Bone marrow (tissue), 2 donors: ENCODE data around the gene AFF3.

Source experiments
- DNase-seq, 2 donors: peaks; one replicate each; lab custom pipeline; 2025; lab: John Stamatoyannopoulos, UW

The AFF3 gene

DNA sequence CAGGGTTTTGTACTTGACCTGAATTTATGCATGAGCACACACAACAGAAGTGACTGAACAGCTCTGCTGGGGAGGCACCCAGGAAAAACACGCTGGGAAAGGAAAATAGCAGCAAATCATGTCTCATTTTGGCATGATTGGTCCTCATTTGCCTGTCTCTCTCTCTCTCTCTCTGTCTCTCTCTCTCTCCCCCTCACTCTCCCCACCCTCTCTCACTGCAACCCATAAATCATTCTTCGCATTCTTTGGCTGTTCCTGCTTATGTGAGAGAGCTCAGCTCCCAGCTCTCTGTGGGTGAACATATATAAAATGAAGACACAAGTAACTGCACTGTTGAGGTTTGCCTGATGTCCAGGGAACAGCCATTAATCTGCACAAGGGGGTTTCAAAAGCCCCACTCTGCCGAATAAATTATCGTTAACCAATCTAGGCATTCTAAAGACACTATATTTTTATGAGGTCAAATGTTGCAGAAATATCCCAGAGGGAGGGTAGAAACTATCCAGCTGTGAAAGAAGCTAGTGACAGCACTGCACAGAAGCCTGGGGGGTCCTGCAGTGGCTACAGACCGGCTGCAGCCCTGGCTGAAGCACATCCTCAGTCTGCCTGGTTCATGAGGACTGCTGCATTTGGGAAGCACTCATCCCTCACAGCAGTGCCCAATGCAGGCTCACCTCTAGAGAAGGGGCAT is 260.3 kb downstream of the AFF3 start:
- no peak for DNase-seq

DNA sequence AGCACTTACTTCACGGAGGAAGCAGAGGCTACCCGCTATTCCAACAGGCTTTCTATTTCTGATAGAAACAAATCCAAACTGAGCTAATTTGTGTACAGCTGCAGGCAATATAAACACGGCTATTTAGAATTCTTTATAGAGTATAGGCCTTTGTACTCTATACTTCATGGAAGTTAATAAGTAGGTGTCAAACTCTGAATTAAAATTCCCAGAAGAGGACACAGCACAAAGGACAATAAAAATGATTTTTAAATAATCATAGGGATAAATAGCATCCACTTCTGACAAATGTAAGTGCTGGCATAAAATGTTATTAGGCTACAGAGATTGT is 261.5 kb downstream of the AFF3 start:
- DNase-seq: no peak

DNA sequence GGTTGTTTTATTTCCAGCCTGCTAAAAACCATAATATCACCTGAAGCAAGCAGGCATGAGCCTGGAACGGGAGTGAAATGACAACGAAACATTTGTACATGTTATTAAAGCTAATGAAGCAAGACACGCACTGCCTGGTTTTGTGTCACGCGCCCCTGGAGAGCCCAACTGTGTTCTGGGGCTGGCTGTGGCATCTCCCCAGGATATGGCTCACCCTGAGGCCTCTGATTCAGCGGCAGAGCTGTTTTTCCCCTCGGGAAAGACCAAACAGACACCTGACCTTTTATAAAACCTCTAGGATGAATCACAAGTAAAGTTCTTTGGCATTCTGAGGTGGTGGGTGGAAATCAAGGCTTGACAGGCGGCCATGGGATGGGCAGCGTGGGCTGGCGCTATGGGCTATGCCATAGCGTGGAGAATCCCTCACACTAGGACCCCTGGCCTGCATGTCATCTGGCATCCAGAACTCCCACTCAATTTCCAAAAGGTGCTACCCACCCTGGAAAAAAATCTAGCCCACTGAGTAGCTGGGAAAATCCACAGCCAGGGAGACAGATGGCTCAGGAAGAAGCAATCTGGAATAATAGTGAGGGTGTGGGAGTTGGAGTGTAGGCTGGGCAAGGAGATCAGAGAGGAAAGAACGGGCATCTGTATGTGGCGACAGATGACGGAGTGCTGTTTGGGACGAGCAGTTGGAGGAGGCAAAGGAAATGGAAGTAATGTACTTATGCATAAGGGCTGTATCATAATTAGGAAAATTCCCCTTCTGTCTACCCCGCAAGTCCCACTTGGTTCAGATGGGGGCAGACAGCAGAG is 262.0 kb downstream of the AFF3 start:
- no peak for DNase-seq

DNA sequence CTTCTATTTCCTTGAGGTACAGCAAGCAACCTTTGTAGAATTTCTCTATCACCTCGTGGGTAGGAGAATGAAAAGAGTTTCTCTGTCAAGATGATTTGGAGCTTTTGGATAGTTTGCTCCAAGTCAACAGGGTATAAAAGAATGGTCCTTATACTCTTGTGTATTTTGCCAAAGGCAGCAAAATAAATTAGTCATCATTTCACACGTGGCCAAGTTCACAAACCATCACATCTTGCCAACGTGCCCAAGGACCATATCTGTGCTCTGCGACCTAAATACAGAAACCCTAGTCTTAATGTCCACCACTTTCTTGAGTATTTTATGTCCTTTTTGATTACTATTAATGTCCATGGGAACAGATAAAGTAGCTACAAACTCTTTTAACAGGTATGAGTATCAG is 262.9 kb downstream of the AFF3 start:
- no peak for DNase-seq

DNA sequence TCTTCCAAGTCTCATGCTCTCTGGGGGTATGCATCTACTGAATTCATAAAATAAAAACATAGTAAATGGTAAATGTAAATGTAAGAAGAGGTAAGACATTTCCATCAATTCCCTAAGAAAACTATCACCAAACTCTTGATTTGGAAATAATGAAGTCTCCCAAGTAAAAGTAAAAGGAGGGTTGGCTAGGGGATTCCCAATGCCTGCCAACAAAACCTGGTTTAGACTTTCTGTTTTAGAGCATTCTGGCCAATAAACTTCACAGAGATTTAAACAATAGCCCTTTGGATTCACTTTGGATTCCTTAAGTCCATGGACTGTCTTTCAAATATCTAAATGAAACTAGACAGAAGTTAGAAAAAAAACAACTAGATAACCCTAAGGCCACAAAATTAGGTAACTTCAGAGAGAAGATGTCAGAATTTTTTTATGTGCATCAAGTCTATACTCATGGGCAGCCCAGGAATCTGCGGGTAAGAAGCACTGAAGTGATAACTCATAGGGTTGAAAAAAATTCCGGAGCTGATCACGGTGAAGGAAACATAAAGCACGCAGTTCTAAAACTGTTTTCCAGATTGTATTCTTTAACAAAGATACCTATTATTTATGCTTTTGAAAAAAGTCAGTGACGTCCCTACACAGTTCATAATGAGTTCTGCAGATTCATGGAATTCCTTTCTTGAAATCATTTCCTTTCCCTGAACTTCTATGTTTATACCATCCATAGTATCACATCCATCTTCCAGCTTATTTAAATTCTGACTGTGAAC is 263.6 kb downstream of the AFF3 start:
- no peak for DNase-seq

DNA sequence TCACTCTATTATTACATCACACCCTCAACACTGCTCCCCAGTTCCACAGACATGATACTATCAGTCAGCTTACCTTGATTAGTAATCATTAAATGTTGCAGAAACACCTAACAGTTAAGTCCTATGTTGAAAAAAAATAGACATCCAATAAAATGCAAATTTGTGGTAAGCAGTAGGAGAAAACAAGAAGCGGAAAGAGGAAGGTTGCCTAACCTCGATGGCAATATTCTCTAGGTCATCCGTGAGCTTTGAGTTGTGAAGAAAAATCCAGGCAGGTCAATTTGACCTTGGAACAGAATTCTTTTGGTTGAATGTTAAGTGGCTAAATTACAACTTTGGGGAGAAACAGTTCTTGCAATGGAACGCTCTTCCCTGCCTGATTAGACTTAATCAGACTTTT is 264.4 kb downstream of the AFF3 start:
- DNase-seq: no peak

DNA sequence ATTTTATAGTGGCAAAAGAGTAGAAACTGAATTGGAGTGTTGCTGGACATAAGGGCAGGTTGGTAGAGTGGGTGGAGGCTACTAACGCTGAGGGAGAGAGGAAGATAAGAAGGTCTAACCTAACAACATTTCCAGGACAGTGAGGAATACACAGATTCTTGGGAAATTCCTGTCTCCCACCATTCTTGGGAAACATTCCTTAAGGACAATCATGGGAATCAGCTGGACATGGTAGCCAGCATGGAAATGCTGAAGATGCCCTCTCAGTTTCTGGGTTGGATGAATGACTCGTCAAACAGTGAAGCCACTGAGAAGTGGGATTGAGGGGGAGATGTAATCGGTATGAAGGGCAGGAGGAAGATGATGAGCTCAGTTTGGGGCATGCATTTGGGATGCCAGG is 265.4 kb downstream of the AFF3 start:
- no peak for DNase-seq

DNA sequence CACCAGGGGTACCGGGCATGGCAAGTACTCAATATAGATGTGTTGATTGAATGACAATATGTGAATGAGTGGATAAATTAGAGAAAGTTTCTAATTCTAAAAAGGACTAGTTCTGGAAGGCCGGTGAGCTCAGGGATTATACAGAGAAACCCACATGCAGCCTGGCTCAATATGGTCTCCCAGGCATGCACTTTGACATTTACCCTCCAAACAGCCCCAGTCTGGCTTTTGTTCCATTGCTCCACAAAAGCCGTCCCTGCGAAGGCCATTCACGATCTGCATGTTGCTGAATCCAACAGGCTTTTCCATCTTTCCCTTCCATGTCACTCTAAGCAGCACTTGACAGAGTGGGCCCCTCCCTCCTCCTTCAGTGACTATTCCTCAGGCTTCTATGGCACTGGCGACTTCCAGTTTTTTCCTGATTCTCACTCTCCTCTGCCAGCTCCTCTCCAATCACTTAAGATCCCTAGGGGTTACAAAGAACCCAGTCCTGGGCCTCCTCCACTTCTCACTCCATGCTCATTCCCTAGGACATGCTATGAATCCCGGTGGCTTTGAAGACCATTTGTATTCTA is 266.7 kb downstream of the AFF3 start:
- DNase-seq: no peak

DNA sequence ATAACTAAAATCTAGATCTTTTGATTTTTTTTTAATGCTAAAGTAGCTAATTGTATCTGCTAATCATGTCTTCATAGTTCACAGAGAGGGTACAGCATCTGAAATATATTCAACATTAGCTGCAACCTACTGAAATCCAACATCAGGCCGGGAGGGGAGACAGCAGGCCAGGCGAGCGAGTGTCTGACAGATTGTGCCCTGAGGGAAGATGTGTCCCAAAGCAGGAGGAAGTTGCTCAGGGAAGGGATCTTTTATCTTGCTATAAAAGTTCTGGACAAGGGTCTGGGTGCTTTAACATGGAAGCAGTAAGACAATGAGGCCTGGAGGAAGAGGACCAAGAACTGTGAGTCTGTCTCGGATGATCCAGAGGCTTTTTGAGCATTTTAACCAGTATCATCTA is 274.1 kb downstream of the AFF3 start:
- DNase-seq: no peak

DNA sequence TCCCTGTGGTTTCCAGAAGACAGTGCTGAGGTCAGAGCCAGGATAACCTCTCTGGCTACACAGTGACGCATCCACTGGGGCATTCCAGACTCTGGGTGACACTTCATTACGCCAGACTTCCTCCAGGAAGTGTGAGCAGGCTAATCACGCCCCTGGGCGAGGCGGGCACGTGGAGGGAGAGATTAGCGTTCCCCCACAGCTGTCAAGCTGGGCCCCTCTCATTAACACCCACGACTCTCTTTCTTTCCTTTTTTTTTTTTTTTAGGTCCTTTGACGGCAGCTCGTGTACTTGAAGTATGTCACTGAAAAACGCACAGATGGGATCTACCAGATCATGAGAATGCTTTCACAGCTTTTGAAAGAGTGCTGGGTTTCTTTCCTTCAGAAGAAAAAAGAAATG is 274.6 kb downstream of the AFF3 start:
- DNase-seq: no peak

DNA sequence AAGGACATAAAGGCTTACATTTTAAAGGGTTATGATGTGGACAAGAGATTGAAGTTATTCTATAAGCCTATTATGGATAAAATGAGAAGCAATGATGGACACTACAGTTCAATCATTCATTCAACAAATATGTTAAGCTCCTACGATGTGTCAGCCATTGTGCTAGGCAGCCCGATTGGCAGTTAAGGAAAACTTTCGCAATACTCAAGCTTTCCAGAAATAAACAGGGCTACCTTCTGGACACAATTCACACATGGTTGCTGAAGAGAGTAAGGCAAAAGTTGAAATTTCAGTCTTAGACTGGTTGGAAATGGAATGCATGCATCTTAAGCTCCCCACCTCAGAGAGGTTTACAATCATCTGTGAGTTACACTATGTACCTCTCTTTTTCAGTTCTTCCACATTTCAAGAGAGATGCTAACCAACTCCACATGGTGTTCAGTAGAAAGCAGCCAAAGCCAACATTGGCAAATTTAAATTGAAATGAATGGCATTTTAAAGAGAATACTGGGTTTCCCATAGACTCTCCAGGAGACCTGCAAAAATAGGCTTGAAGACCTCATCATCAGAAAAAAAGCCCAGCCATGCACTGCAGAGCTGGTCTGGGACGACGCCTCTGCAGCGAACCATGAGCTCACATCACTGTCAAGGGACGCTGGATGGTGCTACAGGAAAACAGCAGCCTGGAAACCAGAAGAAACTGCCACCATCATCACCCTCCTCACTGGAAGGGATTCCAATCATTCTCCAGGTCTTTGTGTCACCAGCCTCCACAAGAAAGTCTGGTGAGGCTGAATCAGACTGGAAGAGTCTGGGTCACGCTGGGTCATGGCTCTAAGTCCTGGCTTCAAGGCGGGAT is 276.3 kb downstream of the AFF3 start:
- no peak for DNase-seq

DNA sequence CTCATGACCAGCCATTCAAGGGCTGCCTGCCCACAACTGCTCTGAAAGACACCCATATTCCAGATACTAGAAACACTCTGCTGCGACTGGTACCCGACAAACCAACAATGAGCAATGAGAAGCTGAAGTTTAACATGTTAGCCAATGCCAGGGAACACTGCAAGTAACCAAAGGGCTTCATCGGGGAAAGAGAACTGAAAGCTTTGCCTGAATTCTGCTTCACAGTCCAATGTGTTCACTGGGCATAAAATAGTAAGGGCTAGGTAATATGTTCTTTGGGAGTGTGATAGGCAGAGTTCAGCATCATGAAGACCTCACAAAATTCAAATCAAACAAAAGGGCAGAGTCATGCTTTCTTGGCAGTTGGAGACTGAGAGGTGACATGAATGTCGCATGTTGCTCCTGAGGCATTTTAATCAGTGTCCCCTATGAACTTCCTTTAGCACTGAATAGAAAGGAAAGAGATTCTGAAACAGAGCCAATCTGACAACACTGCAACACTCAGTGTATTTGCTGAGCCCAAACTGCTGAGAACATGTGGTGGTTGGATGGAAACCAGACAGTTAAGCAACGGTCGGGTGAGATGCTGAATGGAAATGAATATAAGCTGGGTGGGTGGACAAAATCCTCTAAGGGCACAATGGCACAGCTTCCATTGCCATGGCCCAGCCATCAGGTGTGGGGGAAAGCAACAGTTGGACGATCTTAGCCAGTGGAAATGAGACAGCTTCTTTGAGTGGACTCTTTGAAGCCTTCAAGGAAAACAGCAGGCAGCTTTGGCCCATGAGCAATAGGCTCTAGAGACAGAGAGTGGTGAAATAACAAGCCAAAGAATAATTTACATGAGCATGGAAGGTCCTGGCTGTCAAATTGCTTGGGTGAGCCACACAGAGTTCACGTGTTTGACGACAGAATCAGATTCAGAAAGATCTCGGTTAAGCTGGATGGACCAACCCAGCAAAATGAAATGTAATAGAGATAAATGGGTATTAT is 277.5 kb downstream of the AFF3 start:
- DNase-seq: no peak

DNA sequence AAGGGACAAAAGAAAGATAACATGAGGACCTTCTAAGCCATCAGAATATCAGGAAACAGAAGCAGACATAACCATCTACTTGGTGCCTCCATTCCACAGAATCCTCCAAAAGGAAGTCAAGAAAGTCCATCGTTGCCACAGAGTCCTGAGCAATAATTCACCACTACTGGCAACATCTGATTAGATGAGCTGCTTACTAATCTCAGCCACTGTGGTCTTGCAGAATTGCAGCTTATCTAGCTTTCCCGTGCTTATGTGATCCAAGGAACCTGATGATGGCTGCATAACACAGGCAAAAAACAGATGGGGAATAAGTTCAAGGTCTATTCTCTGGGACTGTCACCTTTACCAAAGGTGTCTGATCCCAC is 278.5 kb downstream of the AFF3 start:
- DNase-seq: no peak

DNA sequence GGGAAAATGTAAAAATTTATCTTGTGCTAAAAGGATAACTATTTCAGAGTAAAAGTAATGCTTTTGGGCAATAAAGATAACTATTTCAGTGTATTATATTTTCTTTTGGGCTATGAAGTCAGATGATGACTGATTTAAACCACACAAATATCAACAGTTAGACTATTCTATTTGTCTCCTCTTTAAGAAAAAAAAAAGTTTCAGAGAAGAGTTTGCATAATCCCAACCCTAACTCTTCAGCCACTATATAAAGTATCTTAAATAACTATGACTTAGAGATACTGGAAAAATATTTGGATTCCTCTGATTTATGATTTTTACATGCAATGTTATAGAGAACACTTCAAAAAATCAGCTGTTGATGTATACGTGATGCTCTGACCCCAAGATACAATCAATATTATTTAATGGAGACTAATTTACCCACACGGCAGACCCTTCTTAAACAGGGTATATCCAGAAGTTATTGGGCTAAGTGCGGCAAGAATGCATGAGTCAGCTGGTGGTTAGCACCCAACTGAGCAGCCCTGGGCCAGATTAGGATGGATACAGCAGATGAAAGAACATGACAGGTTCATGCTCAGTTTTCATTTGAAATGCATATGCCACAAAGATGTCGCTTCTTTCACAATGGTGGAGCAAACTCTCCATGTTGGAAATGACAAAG is 279.0 kb downstream of the AFF3 start:
- no peak for DNase-seq

DNA sequence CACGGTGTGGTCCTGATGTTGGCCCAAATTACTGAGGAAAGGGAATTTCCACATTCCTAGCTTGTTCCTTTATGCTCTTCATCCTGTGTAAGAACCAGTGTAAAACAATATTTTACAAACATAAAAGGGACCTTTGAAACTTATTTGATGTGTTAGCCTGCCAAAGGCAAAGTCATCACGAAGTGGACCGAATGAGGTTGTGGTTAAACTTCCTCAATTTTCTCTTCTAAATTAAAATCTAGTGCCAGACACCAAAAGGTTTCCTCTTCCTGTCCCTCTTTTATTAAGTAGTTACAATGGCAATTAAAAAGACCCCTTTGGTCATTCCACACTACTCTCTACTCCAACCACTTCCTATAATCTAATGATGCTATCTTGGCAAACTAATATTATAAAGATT is 279.8 kb downstream of the AFF3 start:
- no peak for DNase-seq

DNA sequence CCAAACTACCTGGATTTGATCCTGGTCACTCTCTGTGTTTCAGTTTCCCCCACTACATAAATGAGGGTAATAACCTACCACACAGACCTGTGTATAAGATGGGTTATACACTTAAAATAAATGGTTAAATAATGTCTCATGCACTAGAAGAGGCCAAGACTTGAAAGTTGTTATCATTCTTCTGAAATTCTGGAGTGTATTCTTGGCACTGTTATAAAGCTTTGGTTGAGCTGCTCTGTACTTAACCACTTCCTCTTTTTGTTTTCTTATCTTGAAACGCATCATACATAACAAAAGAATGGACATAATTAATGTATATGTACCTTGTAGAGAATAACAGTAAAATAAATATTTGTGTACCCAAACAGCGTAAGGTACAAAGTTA is 281.0 kb downstream of the AFF3 start:
- DNase-seq: peak in 1 of 2 donors; percentile 50

DNA sequence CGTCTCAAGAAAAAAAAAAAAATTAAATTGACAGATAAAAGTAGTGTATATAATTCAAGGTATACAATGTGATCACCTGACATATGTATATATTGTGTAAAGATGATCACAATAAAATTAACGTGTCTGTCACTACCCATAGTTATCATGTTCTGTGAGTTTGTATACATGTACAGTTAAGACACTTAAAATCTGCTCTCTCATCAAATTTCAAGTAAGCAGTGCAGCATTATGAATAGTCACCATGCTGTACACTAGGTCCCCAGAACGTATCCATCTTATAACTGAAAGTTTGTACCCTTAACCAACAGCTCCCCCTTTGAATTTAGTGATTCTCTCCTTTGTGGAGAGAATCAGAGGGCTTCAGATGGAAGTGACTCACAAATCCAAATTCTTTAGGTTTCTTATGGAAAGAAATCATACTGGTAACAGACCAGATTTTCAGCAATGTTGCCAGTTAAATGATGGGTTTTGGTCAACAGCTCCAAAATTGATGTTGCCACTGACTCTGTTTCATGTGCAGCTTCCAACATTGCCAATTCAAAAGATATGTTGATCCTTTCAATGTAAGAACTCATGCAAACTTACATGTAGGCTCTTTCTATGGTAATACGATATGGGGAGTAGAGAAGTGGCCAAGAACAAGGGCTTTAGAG is 281.5 kb downstream of the AFF3 start:
- DNase-seq: no peak

DNA sequence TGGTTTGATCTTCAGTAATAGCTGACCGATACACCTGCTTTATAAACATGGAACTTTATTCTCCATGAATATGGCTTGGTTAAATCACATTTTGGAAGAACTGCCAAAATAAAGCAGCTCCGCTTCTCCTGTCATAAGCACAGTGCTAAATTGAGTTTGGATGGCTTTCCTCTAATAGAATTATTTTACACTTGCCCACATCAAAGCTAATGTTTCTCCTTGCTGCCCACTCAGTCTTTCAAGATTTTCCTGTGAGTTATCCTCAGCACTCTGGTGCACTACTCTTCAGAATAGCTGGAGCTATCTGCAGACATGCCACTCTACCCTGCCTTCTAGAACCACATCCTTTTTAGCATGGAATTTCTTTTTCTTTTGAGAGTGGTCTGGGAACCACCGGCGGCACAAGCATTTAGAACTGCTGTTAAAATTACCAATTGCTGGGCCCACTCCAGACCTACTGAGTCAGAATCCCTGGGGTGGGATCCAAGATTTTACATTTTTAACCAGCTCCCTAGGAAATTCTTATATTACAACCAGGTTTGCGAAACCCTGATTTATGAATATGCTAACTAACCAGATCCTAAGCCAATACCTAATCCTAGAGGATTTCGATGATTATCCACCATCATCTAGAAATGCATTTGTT is 283.3 kb downstream of the AFF3 start:
- DNase-seq: no peak

DNA sequence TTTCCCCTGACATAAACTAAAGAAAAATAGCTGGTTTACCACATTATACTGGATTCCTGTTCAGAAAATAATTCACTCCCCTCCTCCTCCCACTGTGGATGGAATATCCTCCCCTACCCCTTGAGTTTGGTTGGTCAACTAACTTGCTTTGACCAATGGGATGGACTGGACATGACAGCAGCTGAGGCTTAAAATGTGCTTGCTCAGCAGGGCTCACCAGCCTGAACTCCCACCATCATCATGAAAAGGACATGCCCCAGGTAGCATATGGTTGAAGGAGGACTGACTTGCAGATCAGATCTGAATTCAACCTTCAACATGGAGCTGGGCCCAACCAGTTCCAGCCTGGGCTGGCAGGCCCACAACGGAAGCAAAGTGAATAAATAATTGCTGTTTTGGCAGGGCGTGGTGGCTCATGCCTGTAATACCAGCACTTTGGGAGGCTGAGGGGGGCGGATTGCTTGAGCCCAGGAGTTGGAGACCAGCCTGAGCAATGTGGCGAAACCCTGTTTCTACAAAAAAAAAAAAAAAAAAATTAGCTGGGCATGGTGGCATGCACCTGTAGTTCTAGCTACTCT is 284.4 kb downstream of the AFF3 start:
- no peak for DNase-seq
